ENCODE data around the gene SIRT1. TPM values are rescaled to one million over a fixed set of nuclear protein-coding genes. Genes with fewer than 3 reads are reported as not detected.

Gene SIRT1
- total and polyA plus RNA-seq, 10 of the 15 experiments (the other 5 are each of a cell fraction or from before 2014, with no cell fraction given): 3.6 to 14.2 (median 10.2) TPM

DNA sequence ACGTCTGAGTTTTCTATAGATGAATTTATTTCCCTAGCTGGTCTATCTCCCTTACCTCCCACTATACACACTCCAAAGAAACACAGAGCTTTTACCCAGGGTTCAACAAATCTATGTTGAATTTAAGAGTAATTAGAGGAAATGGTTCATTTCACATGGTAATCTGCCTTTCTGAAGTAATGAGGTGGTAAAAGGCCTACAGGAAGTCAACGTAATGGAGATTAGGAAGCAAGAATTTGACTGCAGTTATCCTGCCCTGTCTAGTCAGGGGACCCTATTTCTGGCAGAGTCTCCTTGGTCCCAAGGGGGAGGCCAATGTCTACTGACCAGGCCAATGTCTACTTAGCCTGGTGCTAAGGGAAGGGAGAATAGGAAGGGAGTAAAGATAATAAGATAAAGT lies 21.4 kb upstream of the SIRT1 start:
- no peak overlapping the region for H3K4me2 ChIP-seq (ENCODE audit: control insufficient read depth, insufficient read depth)
- no peak overlapping the region for H3K27ac ChIP-seq (ENCODE audit: control insufficient read depth, insufficient read depth)
- H3K4me1 ChIP-seq (ENCODE audit: control insufficient read depth, insufficient read depth, low read length): no peaks in the 10 kb centered on the region; the same call in 1 of the 2 replicates
- no peak for TF ChIP-seq SMARCA5 (IDR thresholded peaks at IDR 0.05)
- TF ChIP-seq MEF2B (IDR thresholded peaks at IDR 0.05; ENCODE audit: partially characterized antibody, poor library complexity, severe bottlenecking): no peak
- no peak for TF ChIP-seq SUZ12 (IDR thresholded peaks at IDR 0.05; ENCODE audit: unreplicated experiment)
- TF ChIP-seq ETV6 (conservative IDR thresholded peaks at IDR 0.05 in 1 of 2, IDR thresholded peaks at IDR 0.05 in 1 of 2; ENCODE audit: borderline replicate concordance in 1 of 2, low read depth in 1 of 2): no peak
- TF ChIP-seq ZSCAN29 (IDR thresholded peaks at IDR 0.05): no peak
- no peak overlapping the region for H3K9ac ChIP-seq (ENCODE audit: control insufficient read depth, insufficient read depth, low read length)
- H3K79me2 ChIP-seq (ENCODE audit: control insufficient read depth, insufficient read depth, low read length): no peaks in the 10 kb centered on the region
- no peaks in the 10 kb centered on the region for H3K9me3 ChIP-seq (replicated peaks; ENCODE audit: control insufficient read depth, insufficient read depth, low read length)
- no TSS peak for BruUV-seq (replicated peaks)
- FAIRE-seq (no peak), ATAC-seq (no peak), DNase-seq (ENCODE audit: low read depth, low spot score) (no peak)
- intact Hi-C loops (cut with micrococcal nuclease; ENCODE audit: unreplicated experiment): no loop called here
- H3K27me3 ChIP-seq (replicated peaks in 1 of 2; ENCODE audit: control insufficient read depth in 2 of 2, insufficient read depth in 2 of 2, low read length in 1 of 2): no peaks in the 10 kb centered on the region
- SMC1A ChIA-PET (ENCODE audit: uncharacterized antibody, unreplicated experiment): interaction anchor here (0.8 to 1.4 kb wide), 4 partner anchors 20 to 439 kb away, joined by 3 to 4 read pairs (median 3); no protein-coding TSS in a partner anchor
- in situ Hi-C loops (cut with MboI): no loop called here
- CTCF ChIA-PET: no interaction called here
- no peak overlapping the region; the same call in 1 of the 2 replicates for H2AFZ ChIP-seq (ENCODE audit: control insufficient read depth, low read depth, low read length)
- no peak overlapping the region for H3K4me3 ChIP-seq
- POLR2A ChIA-PET: interaction anchor here (0.7 kb wide), 1 partner anchor 46 kb away, joined by 4 read pairs; no protein-coding TSS in a partner anchor
- no peaks in the 10 kb centered on the region for H4K20me1 ChIP-seq (ENCODE audit: control insufficient read depth, insufficient read depth)
- H3K36me3 ChIP-seq (ENCODE audit: control insufficient read depth in 2 of 2, insufficient read depth in 2 of 2, low read length in 1 of 2): no peaks in the 10 kb centered on the region
- RAD21 ChIA-PET (ENCODE audit: unreplicated experiment): interaction anchor here (1.5 to 2.7 kb wide), 2 partner anchors 292 to 439 kb away, joined by 3 to 12 read pairs; no protein-coding TSS in a partner anchor
- 24% methylated on average over 2 of the region's 2 CpGs for WGBS (ENCODE audit: insufficient coverage, insufficient replicate concordance, low lambda C conversion rate, missing lambda C conversion rate)

DNA sequence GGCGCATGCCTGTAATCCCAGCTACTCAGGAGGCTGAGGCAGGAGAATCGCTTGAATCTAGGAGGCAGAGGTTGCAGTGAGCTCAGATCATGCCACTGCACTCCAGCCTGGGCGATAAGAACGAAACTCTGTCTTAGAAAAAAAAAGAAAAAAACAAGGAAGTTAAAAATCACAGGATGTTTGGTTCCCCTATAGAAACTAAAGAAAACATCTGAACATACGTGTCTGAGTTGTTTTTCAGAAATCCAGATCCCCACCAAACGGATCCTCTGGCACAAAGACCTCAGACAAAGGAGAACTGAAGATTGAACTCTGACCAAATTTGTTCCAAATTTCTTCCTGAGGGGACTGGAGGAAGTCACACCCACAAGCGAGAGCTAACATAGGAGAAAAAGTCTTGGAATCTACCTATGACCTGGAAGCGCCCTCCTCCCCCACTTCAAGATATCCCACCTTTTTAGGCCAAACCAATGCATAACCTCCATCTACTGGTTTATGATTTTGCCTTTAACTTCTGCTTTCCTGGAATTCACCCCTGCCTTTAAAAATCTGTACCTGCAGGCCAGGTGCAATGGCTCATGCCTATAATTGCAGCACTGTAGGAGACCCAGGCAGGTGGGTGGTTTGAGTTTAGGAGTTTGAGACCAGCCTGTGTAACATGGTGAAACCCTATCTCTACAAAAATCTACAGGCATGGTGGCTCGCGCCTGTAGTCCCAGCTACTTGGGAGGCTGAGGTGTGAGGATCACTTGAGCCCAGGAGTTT lies 19.7 kb upstream of the SIRT1 start:
- H4K20me1 ChIP-seq (ENCODE audit: control insufficient read depth, insufficient read depth): no peaks in the 10 kb centered on the region
- no peaks in the 10 kb centered on the region; the same call in 1 of the 2 replicates for H3K4me1 ChIP-seq (ENCODE audit: control insufficient read depth, insufficient read depth, low read length)
- FAIRE-seq: no peak
- H3K36me3 ChIP-seq (ENCODE audit: control insufficient read depth in 2 of 2, insufficient read depth in 2 of 2, low read length in 1 of 2): no peaks in the 10 kb centered on the region
- SMC1A ChIA-PET (ENCODE audit: uncharacterized antibody, unreplicated experiment): interaction anchor here (1.3 to 2.5 kb wide), 4 partner anchors 10 to 291 kb away, joined by 3 to 8 read pairs (median 5); no protein-coding TSS in a partner anchor
- no peaks in the 10 kb centered on the region for H3K79me2 ChIP-seq (ENCODE audit: control insufficient read depth, insufficient read depth, low read length)
- H3K9ac ChIP-seq (ENCODE audit: control insufficient read depth, insufficient read depth, low read length): no peak overlapping the region
- no peak for DNase-seq (ENCODE audit: low read depth, low spot score)
- H3K4me3 ChIP-seq: no peak overlapping the region
- BruUV-seq (replicated peaks): no TSS peak
- H3K4me2 ChIP-seq (ENCODE audit: control insufficient read depth, insufficient read depth): no peak overlapping the region
- peak overlapping the region; percentile 45 for H2AFZ ChIP-seq (ENCODE audit: control insufficient read depth, low read depth, low read length)
- POLR2A ChIA-PET: no interaction called here
- CTCF ChIA-PET: interaction anchor here (0.6 to 3.3 kb wide), 6 partner anchors 9 to 437 kb away, joined by 3 to 13 read pairs (median 5); no protein-coding TSS in a partner anchor
- intact Hi-C loops (cut with micrococcal nuclease; ENCODE audit: unreplicated experiment) (no loop called here), in situ Hi-C loops (cut with MboI) (no loop called here)
- H3K27me3 ChIP-seq (replicated peaks in 1 of 2; ENCODE audit: control insufficient read depth in 2 of 2, insufficient read depth in 2 of 2, low read length in 1 of 2): no peaks in the 10 kb centered on the region
- WGBS (ENCODE audit: insufficient coverage, insufficient replicate concordance, low lambda C conversion rate, missing lambda C conversion rate): 71% methylated on average over 10 of the region's 10 CpGs
- RAD21 ChIA-PET (ENCODE audit: unreplicated experiment): interaction anchor here (1.1 kb wide), 1 partner anchor 292 kb away, joined by 3 read pairs; no protein-coding TSS in a partner anchor
- no peak overlapping the region for H3K27ac ChIP-seq (ENCODE audit: control insufficient read depth, insufficient read depth)
- ATAC-seq: no peak
- no peaks in the 10 kb centered on the region for H3K9me3 ChIP-seq (replicated peaks; ENCODE audit: control insufficient read depth, insufficient read depth, low read length)
- TF ChIP-seq NR2F1 (conservative IDR thresholded peaks at IDR 0.05): no peak
- no peak for TF ChIP-seq CBFB (IDR thresholded peaks at IDR 0.05; ENCODE audit: low read depth)
- TF ChIP-seq JUNB (IDR thresholded peaks at IDR 0.05): no peak
- TF ChIP-seq NRF1 (conservative IDR thresholded peaks at IDR 0.05; ENCODE audit: low read depth, low read length): no peak
- TF ChIP-seq, protein P1, sequence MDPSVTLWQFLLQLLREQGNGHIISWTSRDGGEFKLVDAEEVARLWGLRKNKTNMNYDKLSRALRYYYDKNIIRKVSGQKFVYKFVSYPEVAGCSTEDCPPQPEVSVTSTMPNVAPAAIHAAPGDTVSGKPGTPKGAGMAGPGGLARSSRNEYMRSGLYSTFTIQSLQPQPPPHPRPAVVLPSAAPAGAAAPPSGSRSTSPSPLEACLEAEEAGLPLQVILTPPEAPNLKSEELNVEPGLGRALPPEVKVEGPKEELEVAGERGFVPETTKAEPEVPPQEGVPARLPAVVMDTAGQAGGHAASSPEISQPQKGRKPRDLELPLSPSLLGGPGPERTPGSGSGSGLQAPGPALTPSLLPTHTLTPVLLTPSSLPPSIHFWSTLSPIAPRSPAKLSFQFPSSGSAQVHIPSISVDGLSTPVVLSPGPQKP (IDR thresholded peaks at IDR 0.05; ENCODE audit: low read depth, low read length): no peak
- no peak for TF ChIP-seq STAT3 (IDR thresholded peaks at IDR 0.05; ENCODE audit: low read depth, low read length)
- TF ChIP-seq RCOR1 (conservative IDR thresholded peaks at IDR 0.05; ENCODE audit: low read depth, low read length): no peak
- TF ChIP-seq YY1 (IDR thresholded peaks at IDR 0.05; ENCODE audit: low read depth, low read length): no peak
- TF ChIP-seq POLR2AphosphoS5 (IDR thresholded peaks at IDR 0.05; ENCODE audit: low read length): no peak
- TF ChIP-seq, protein P2, sequence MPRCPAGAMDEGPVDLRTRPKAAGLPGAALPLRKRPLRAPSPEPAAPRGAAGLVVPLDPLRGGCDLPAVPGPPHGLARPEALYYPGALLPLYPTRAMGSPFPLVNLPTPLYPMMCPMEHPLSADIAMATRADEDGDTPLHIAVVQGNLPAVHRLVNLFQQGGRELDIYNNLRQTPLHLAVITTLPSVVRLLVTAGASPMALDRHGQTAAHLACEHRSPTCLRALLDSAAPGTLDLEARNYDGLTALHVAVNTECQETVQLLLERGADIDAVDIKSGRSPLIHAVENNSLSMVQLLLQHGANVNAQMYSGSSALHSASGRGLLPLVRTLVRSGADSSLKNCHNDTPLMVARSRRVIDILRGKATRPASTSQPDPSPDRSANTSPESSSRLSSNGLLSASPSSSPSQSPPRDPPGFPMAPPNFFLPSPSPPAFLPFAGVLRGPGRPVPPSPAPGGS (IDR thresholded peaks at IDR 0.05; ENCODE audit: borderline replicate concordance, insufficient read depth, low read depth, low read length, poor library complexity, severe bottlenecking): no peak
